H9 (cell line): ENCODE results near the gene SLC35A2. TPM values are rescaled to one million over a fixed set of nuclear protein-coding genes. Genes with fewer than 3 reads are reported as not detected.

Experiments
- DNase-seq: peaks from one replicate; pipeline ENCODE4 v3.0.0-alpha.2; 2017
- H2AFZ ChIP-seq: one replicate; pipeline ENCODE4 v1.6.1; 2013; ENCODE audit warnings: mild to moderate bottlenecking, low read length, control low read depth, moderate library complexity
- H2AK5ac ChIP-seq: 2 replicates; pipeline ENCODE4 v1.6.1; 2013; ENCODE audit warnings: low read length, control low read depth, mixed read lengths; ENCODE audit not compliant: insufficient read length
- H2BK120ac ChIP-seq: one replicate; pipeline ENCODE4 v1.6.1; 2013; ENCODE audit warnings: low read depth, mild to moderate bottlenecking, low read length, control low read depth, inconsistent platforms; ENCODE audit not compliant: poor library complexity, severe bottlenecking
- H2BK12ac ChIP-seq: 2 replicates; pipeline ENCODE4 v1.6.1; 2013; ENCODE audit warnings: low read length, control low read depth, mixed read lengths, low read depth; ENCODE audit not compliant: insufficient read length
- H2BK15ac ChIP-seq: 2 replicates; pipeline ENCODE4 v1.6.1; 2013; ENCODE audit warnings: low read depth, low read length, control low read depth
- H2BK20ac ChIP-seq: one replicate; pipeline ENCODE4 v1.6.1; 2013; ENCODE audit warnings: low read depth, mild to moderate bottlenecking, low read length, control low read depth, inconsistent platforms; ENCODE audit not compliant: poor library complexity, severe bottlenecking
- H2BK5ac ChIP-seq: 2 replicates; pipeline ENCODE4 v1.6.1; 2013; ENCODE audit warnings: low read length, control low read depth, mixed read lengths; ENCODE audit not compliant: insufficient read length
- H3K14ac ChIP-seq: 2 replicates; pipeline ENCODE4 v1.6.1; 2013; ENCODE audit warnings: low read length, control low read depth; ENCODE audit not compliant: insufficient read depth
- H3K18ac ChIP-seq: 2 replicates; pipeline ENCODE4 v1.6.1; 2013; ENCODE audit warnings: low read depth, mild to moderate bottlenecking, mixed read lengths, low read length, control low read depth; ENCODE audit not compliant: insufficient read length
- H3K23ac ChIP-seq: 2 replicates; pipeline ENCODE4 v1.6.1; 2013; ENCODE audit warnings: low read length, control low read depth, mixed read lengths, low read depth; ENCODE audit not compliant: insufficient read length
- H3K23me2 ChIP-seq: 2 replicates; pipeline ENCODE4 v1.6.1; 2013; ENCODE audit warnings: low read depth, mild to moderate bottlenecking, mixed read lengths, low read length, control low read depth; ENCODE audit not compliant: insufficient read length, poor library complexity, severe bottlenecking
- H3K27ac ChIP-seq: 2 replicates; pipeline ENCODE4 v1.5.1; 2013; ENCODE audit warnings: low read length, control low read depth, mixed read lengths, low read depth; ENCODE audit not compliant: insufficient read length
- H3K27me3 ChIP-seq: 2 replicates; pipeline ENCODE4 v1.6.1; 2013; ENCODE audit warnings: low read length, control low read depth, inconsistent platforms; ENCODE audit not compliant: insufficient read depth
- H3K4ac ChIP-seq: 2 replicates; pipeline ENCODE4 v1.6.1; 2013; ENCODE audit warnings: low read depth, mild to moderate bottlenecking, control low read depth, inconsistent platforms, low read length, moderate library complexity
- H3K4me1 ChIP-seq: 2 replicates; pipeline ENCODE4 v1.6.1; 2013; ENCODE audit warnings: low read length, control low read depth, inconsistent platforms; ENCODE audit not compliant: insufficient read depth
- H3K4me2 ChIP-seq: 2 replicates; pipeline ENCODE4 v1.6.1; 2013; ENCODE audit warnings: low read length, control low read depth, mixed read lengths; ENCODE audit not compliant: insufficient read length, insufficient read depth
- H3K56ac ChIP-seq: 2 replicates; pipeline ENCODE4 v1.6.1; 2013; ENCODE audit warnings: low read depth, mild to moderate bottlenecking, mixed read lengths, low read length, control low read depth; ENCODE audit not compliant: insufficient read length
- H3K79me1 ChIP-seq: 2 replicates; pipeline ENCODE4 v1.6.1; 2013; ENCODE audit warnings: low read depth, mild to moderate bottlenecking, moderate library complexity, low read length, control low read depth, inconsistent platforms; ENCODE audit not compliant: insufficient read depth, poor library complexity, severe bottlenecking
- H3K79me2 ChIP-seq: 2 replicates; pipeline ENCODE4 v1.6.1; 2013; ENCODE audit warnings: low read length, control low read depth, inconsistent platforms; ENCODE audit not compliant: insufficient read depth
- H3K9ac ChIP-seq: 2 replicates; pipeline ENCODE4 v1.6.1; 2013; ENCODE audit warnings: low read length, control low read depth, mixed read lengths; ENCODE audit not compliant: insufficient read length; ENCODE audit errors: extremely low read depth
- H3K9me3 ChIP-seq: one replicate; pipeline ENCODE4 v1.6.1; 2013; ENCODE audit warnings: low read depth, low read length, inconsistent platforms; ENCODE audit not compliant: control insufficient read depth
- H3T11ph ChIP-seq: one replicate; pipeline ENCODE4 v1.6.1; 2013; ENCODE audit warnings: mild to moderate bottlenecking, low read length, control low read depth, inconsistent platforms
- H4K20me1 ChIP-seq: one replicate; pipeline ENCODE4 v1.6.1; 2013; ENCODE audit not compliant: control insufficient read depth, insufficient read length, insufficient read depth
- H4K5ac ChIP-seq: 2 replicates; pipeline ENCODE4 v1.6.1; 2013; ENCODE audit warnings: low read depth, mild to moderate bottlenecking, mixed read lengths, low read length, control low read depth; ENCODE audit not compliant: insufficient read length
- H4K8ac ChIP-seq: replicated peaks from 2 replicates; pipeline ENCODE4 v1.6.1; 2013; ENCODE audit warnings: low read length, control low read depth, mixed read lengths, low read depth; ENCODE audit not compliant: insufficient read length
- H4K91ac ChIP-seq: 2 replicates; pipeline ENCODE4 v1.6.1; 2013; ENCODE audit warnings: low read depth, mild to moderate bottlenecking, moderate library complexity, mixed read lengths, low read length, control low read depth; ENCODE audit not compliant: insufficient read length
- H3K27ac Mint-ChIP-seq, 3 experiments: 2 replicates in 2 of 3; 3 replicates in 1 of 3; pipeline ENCODE4 v1.8.0; 2020 to 2021; ENCODE audit warnings: mixed read lengths in 3 of 3, mild to moderate bottlenecking in 1 of 3, moderate library complexity in 1 of 3
- H3K27me3 Mint-ChIP-seq: 2 replicates; pipeline ENCODE4 v1.8.0; 2021; ENCODE audit warnings: low read depth, mild to moderate bottlenecking, moderate library complexity, mixed read lengths
- H3K36me3 Mint-ChIP-seq, 3 experiments: 2 replicates in 2 of 3; 3 replicates in 1 of 3; pipeline ENCODE4 v1.8.0; 2020 to 2021; ENCODE audit warnings: low read depth in 3 of 3, mixed read lengths in 3 of 3; ENCODE audit not compliant: insufficient read depth in 1 of 3
- H3K4me1 Mint-ChIP-seq, 2 experiments: 2 replicates each; pipeline ENCODE4 v1.8.0; 2020; ENCODE audit warnings: mixed read lengths in 2 of 2
- H3K4me3 Mint-ChIP-seq, 2 experiments: 2 replicates in 1 of 2; 3 replicates in 1 of 2; pipeline ENCODE4 v1.8.0; 2020 to 2021; ENCODE audit warnings: mild to moderate bottlenecking in 2 of 2, mixed read lengths in 2 of 2, moderate library complexity in 1 of 2
- H3K9me3 Mint-ChIP-seq, 2 experiments: 2 replicates in 1 of 2; 3 replicates in 1 of 2; pipeline ENCODE4 v1.8.0; 2020; ENCODE audit warnings: mild to moderate bottlenecking in 2 of 2, mixed read lengths in 2 of 2, moderate library complexity in 1 of 2
- CTCF ChIP-seq: fragments of 200-600 bp; sonication (generic); conservative IDR thresholded peaks from 3 replicates; pipeline ENCODE4 v1.8.0; 2021; ENCODE audit warnings: antibody characterized with exemption, mild to moderate bottlenecking
- WGBS: extraction: QIAGEN DNeasy Blood & Tissue Kit; methylation state at CpG from one replicate; pipeline ENCODE4 v1.1.7; 2013; ENCODE audit warnings: missing lambda C conversion rate, low lambda C conversion rate, mixed read lengths; ENCODE audit not compliant: insufficient read length; ENCODE audit errors: extremely low coverage; 5-methylcytosine and 5-hydroxymethylcytosine counted together
- total RNA-seq: library from RNA; stranded (reverse); gene quantifications from 2 replicates; pipeline ENCODE4 v1.2.1, GENCODE V29; 2021

Gene SLC35A2
- total RNA-seq, 1 experiment from 2014 or later, result 32.9 TPM

- H3K27me3 ChIP-seq, result no peaks in the 10 kb centered on the region
- H3K4me2 ChIP-seq, result no peak overlapping the region
- no peak overlapping the region for H2BK20ac ChIP-seq
- peaks cover 69 to 85% of the 10 kb centered on the region in 2 experiments for H3K9me3 Mint-ChIP-seq
- H3K36me3 Mint-ChIP-seq, result peaks cover 27 to 50% (median 37%) of the 10 kb centered on the region in 3 experiments
- H3T11ph ChIP-seq, result no peak overlapping the region
- no CpG with 5 or more reads among the region's 5 CpGs for WGBS
- H2BK120ac ChIP-seq, result no peak overlapping the region
- H2BK5ac ChIP-seq, result peak overlapping the region; percentile 87
- H4K20me1 ChIP-seq, result no peaks in the 10 kb centered on the region
- no peak for DNase-seq
- no peak overlapping the region for H3K4me3 Mint-ChIP-seq
- H2AK5ac ChIP-seq, result no peak overlapping the region
- no peak overlapping the region for H3K9ac ChIP-seq
- no peak overlapping the region for H3K4ac ChIP-seq
- no peak overlapping the region for H4K8ac ChIP-seq
- H4K5ac ChIP-seq, result no peak overlapping the region
- H2AFZ ChIP-seq, result no peak overlapping the region
- no peak overlapping the region for H3K18ac ChIP-seq
- H3K27ac Mint-ChIP-seq, result peak overlapping the region; percentile 76 to 82 (median 77)
- TF ChIP-seq CTCF, result no peak
- H3K23ac ChIP-seq, result no peak overlapping the region
- no peaks in the 10 kb centered on the region for H3K9me3 ChIP-seq
- H3K4me1 ChIP-seq, result peaks cover 23% of the 10 kb centered on the region; the same call in 1 of the 2 replicates
- H3K23me2 ChIP-seq, result peaks cover 4% of the 10 kb centered on the region
- H3K4me1 Mint-ChIP-seq, result peaks cover 42 to 55% of the 10 kb centered on the region in 2 experiments
- no peak overlapping the region for H3K27ac ChIP-seq
- H3K79me2 ChIP-seq, result peaks cover 10% of the 10 kb centered on the region; the same call in 1 of the 2 replicates
- no peaks in the 10 kb centered on the region for H3K27me3 Mint-ChIP-seq
- H3K79me1 ChIP-seq, result peaks cover 3% of the 10 kb centered on the region
- no peak overlapping the region for H3K14ac ChIP-seq
- H2BK12ac ChIP-seq, result no peak overlapping the region
- no peak overlapping the region for H3K56ac ChIP-seq
- H2BK15ac ChIP-seq, result peak overlapping the region; percentile 84; the same call in 1 of the 2 replicates
- no peak overlapping the region for H4K91ac ChIP-seq
Observed at GRCh38 chrX:48924270-48924669, 12.8 kb upstream of the SLC35A2 start.
